Activated CD8-positive, alpha-beta T cell treated with anti-CD3 and anti-CD28 coated beads for 36 hours (primary cell): ENCODE measurements around the gene PHKB. TPM values are rescaled to one million over a fixed set of nuclear protein-coding genes. Genes with fewer than 3 reads are reported as not detected.
A peak's percentile ranks its signal among the peaks of the same experiment; 100 is the strongest.

Source experiments
- ATAC-seq: fragments of 200-7000 bp; cut with Tn5 transposase; one replicate; pipeline ENCODE4 v1.10.0; 2021; ENCODE audit warnings: mild to moderate bottlenecking, moderate library complexity
- CTCF ChIA-PET: fragments of 350-600 bp; sonication (Branson Sonifier 250); formaldehyde crosslinking; loops from one replicate; lab custom pipeline; 2021; ENCODE audit warnings: antibody characterized with exemption; lab: Charles Lee
- POLR2A ChIA-PET: fragments of 350-600 bp; sonication (Branson Sonifier 250); formaldehyde crosslinking; loops from one replicate; lab custom pipeline; 2021; ENCODE audit warnings: antibody characterized with exemption; lab: Charles Lee
- DNase-seq: peaks from one replicate; pipeline ENCODE4 v3.0.0-alpha.2; 2020
- H3K27ac Mint-ChIP-seq: one replicate; pipeline ENCODE4 v1.8.0; 2021; ENCODE audit warnings: mild to moderate bottlenecking, mixed read lengths
- H3K27me3 Mint-ChIP-seq: one replicate; pipeline ENCODE4 v1.8.0; 2021; ENCODE audit warnings: mixed read lengths
- H3K36me3 Mint-ChIP-seq: one replicate; pipeline ENCODE4 v1.8.0; 2021; ENCODE audit warnings: low read depth, mixed read lengths
- H3K4me1 Mint-ChIP-seq: one replicate; pipeline ENCODE4 v1.8.0; 2021; ENCODE audit warnings: low read depth, mixed read lengths
- H3K4me3 Mint-ChIP-seq: one replicate; pipeline ENCODE4 v1.8.0; 2021; ENCODE audit warnings: mild to moderate bottlenecking, moderate library complexity, mixed read lengths
- H3K9me3 Mint-ChIP-seq: one replicate; pipeline ENCODE4 v1.8.0; 2021; ENCODE audit warnings: mixed read lengths
- intact Hi-C: fragments of 100-400 bp; cut with micrococcal nuclease; formaldehyde crosslinking; loops from one replicate; pipeline ENCODE4 v1.10.0; 2022
- total RNA-seq, 2 experiments: library from RNA; stranded (reverse); gene quantifications; one replicate each; pipeline ENCODE4 v1.2.3, GENCODE V29; 2021
- TF ChIP-seq, protein P1 (sequence below): fragments of 200-600 bp; IDR thresholded peaks from one replicate; pipeline ENCODE4 v1.8.0; 2022; ENCODE audit warnings: antibody characterized with exemption, mild to moderate bottlenecking

PHKB gene
- total RNA-seq, 2 experiments from 2014 or later, result 20.2 to 23.1 TPM

DNA sequence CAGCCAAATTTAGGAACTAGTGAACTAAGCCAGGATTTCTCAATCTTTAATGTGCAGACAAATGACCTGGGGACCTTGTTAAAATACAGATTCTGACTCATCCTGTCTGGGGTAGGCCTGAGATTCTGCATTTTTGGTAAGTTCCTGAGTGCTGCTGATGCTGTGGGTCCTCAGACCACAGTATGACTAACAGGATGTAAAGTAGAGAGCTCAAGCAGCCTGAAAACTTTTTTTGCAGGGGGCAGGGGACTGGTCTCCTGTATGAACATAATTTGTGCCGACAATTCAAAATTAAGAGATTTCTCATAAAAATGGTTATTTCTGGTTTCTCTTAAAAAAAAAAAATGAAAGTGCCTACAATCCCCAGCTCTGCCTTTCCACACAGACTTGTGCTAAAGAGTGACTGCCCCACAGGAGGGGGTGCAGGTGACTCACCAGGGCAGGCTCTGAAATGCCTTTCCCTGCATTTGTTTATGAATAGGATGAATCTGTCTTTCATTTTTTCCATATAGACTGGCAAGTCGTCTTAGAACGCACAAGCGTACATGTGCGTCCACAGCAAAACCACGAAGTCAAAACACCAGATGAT is 271.5 kb downstream of the PHKB start:
- POLR2A ChIA-PET, result interaction anchor here (0.6 kb wide), 2 partner anchors 20 to 730 kb away, joined by 3 read pairs; no protein-coding TSS in a partner anchor
- TF ChIP-seq, protein P1, sequence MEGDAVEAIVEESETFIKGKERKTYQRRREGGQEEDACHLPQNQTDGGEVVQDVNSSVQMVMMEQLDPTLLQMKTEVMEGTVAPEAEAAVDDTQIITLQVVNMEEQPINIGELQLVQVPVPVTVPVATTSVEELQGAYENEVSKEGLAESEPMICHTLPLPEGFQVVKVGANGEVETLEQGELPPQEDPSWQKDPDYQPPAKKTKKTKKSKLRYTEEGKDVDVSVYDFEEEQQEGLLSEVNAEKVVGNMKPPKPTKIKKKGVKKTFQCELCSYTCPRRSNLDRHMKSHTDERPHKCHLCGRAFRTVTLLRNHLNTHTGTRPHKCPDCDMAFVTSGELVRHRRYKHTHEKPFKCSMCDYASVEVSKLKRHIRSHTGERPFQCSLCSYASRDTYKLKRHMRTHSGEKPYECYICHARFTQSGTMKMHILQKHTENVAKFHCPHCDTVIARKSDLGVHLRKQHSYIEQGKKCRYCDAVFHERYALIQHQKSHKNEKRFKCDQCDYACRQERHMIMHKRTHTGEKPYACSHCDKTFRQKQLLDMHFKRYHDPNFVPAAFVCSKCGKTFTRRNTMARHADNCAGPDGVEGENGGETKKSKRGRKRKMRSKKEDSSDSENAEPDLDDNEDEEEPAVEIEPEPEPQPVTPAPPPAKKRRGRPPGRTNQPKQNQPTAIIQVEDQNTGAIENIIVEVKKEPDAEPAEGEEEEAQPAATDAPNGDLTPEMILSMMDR, result no peak
- peaks cover 6% of the 10 kb centered on the region for H3K4me1 Mint-ChIP-seq
- peak overlapping the region; percentile 58 for H3K27ac Mint-ChIP-seq
- intact Hi-C loops, result no loop called here
- CTCF ChIA-PET, result no interaction called here
- H3K9me3 Mint-ChIP-seq, result no peaks in the 10 kb centered on the region
- ATAC-seq (peak; percentile 92), DNase-seq (peak; percentile 49)
- H3K36me3 Mint-ChIP-seq, result no peaks in the 10 kb centered on the region
- peaks cover 1% of the 10 kb centered on the region for H3K27me3 Mint-ChIP-seq
- H3K4me3 Mint-ChIP-seq, result no peak overlapping the region

DNA sequence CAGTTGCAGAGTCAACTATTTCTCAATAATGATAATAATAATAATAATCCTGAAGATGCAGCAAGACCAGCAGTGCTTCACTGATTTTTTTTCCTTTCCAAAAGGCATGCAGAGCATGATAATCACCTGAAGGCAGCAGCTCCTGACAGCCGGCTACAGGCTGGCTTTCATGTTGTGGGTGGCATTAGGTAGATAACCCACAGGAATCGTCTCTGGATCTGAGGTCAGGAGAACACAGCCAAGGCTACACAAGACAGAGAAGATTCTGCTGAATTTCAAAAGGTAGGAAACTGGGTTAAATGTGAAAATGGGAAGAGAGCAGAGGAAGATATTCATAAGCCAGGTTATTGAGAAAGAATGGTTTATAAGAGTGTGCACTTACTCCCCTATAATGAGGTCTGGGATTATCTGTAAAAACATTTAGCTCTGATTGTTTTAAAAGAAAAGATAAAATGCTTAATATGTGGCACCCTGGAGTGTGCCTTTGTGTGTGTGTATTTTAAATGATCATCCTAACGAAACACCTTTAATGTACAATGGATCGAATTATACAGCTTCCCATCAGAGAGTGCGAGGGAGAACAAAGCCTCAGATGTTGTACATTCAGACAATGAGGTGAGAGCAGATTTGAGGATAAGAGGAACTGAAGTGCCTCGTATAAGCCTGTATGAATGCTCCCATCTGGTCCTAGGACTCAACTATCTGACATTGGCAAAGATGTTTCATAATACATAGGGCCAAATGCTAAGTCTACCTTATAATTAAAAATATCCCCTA is 273.1 kb downstream of the PHKB start:
- no peaks in the 10 kb centered on the region for H3K36me3 Mint-ChIP-seq
- TF ChIP-seq, protein P1, result no peak
- intact Hi-C loops, result no loop called here
- peaks cover 6% of the 10 kb centered on the region for H3K4me1 Mint-ChIP-seq
- ATAC-seq (no peak), DNase-seq (no peak)
- H3K27ac Mint-ChIP-seq, result no peak overlapping the region
- H3K27me3 Mint-ChIP-seq, result peaks cover 1% of the 10 kb centered on the region
- no peak overlapping the region for H3K4me3 Mint-ChIP-seq
- ChIA-PET CTCF (no interaction called here), POLR2A (no interaction called here)
- peaks cover 3% of the 10 kb centered on the region for H3K9me3 Mint-ChIP-seq

GRCh38 chr16:47734987-47735594 is 274.0 kb downstream of the PHKB start:
- POLR2A ChIA-PET, result no interaction called here
- DNase-seq (no peak), ATAC-seq (no peak)
- Mint-ChIP-seq H3K27me3 (no peaks in the 10 kb centered on the region), H3K36me3 (no peaks in the 10 kb centered on the region), H3K4me3 (no peak overlapping the region), H3K9me3 (peaks cover 3% of the 10 kb centered on the region), H3K27ac (no peak overlapping the region), H3K4me1 (peaks cover 6% of the 10 kb centered on the region)
- intact Hi-C loops, result no loop called here
- CTCF ChIA-PET, result no interaction called here
- TF ChIP-seq, protein P1, result no peak

- ATAC-seq (no peak), DNase-seq (no peak)
- peaks cover 11% of the 10 kb centered on the region for H3K27me3 Mint-ChIP-seq
- H3K9me3 Mint-ChIP-seq, result no peaks in the 10 kb centered on the region
- intact Hi-C loops, result no loop called here
- ChIA-PET POLR2A (no interaction called here), CTCF (no interaction called here)
- no peaks in the 10 kb centered on the region for H3K4me1 Mint-ChIP-seq
- H3K36me3 Mint-ChIP-seq, result no peaks in the 10 kb centered on the region
- H3K27ac Mint-ChIP-seq, result no peak overlapping the region
- no peak overlapping the region for H3K4me3 Mint-ChIP-seq
- TF ChIP-seq, protein P1, result no peak
Measured at GRCh38 chr16:47750371-47750770, 289.2 kb downstream of the PHKB start.

Other genes with a start within 250 kb of the PHKB start
- 10 to 100 TPM; 16.5 to 16.7 TPM for gene ITFG1, start 268 bp upstream of the PHKB start, total RNA-seq